SK-N-SH (cell line): ENCODE results near the gene TRIOBP.
"Not testable (repeated sequence)": the region's sequence is repeated elsewhere in the genome, so short reads cannot be mapped to it uniquely, and the experiment has no call there.

Experiments used
- FOXM1 ChIP-seq: IDR thresholded peaks from 2 replicates; pipeline ENCODE4 v1.4.0; 2012; ENCODE audit warnings: low read depth, mild to moderate bottlenecking
- GABPA ChIP-seq: IDR thresholded peaks from 2 replicates; pipeline ENCODE4 v1.4.0; 2012; ENCODE audit warnings: low read depth, mild to moderate bottlenecking
- JUND ChIP-seq: IDR thresholded peaks from 2 replicates; pipeline ENCODE4 v1.4.0; 2012
- MXI1 ChIP-seq: IDR thresholded peaks from 2 replicates; pipeline ENCODE4 v1.6.1; 2012; ENCODE audit warnings: mild to moderate bottlenecking, low read depth, low read length, improper control_type of control experiment
- NRF1 ChIP-seq: IDR thresholded peaks from 2 replicates; pipeline ENCODE4 v1.6.1; 2012; ENCODE audit warnings: low read depth, mild to moderate bottlenecking, low read length
- RAD21 ChIP-seq: IDR thresholded peaks from 2 replicates; pipeline ENCODE4 v1.6.1; 2012; ENCODE audit warnings: mild to moderate bottlenecking, low read length
- TAF1 ChIP-seq: IDR thresholded peaks from 2 replicates; pipeline ENCODE4 v1.6.1; 2012; ENCODE audit warnings: low read depth, mild to moderate bottlenecking, low read length, moderate library complexity, borderline replicate concordance
- TEAD4 ChIP-seq: IDR thresholded peaks from 2 replicates; pipeline ENCODE4 v1.4.0; 2012; ENCODE audit warnings: mild to moderate bottlenecking, borderline replicate concordance; ENCODE audit not compliant: insufficient read depth
- TF ChIP-seq, protein P1 (sequence below): fragments of 200-600 bp; sonication (generic); IDR thresholded peaks from 2 replicates; pipeline ENCODE4 v1.6.1; 2017; ENCODE audit warnings: antibody characterized with exemption, mild to moderate bottlenecking, moderate library complexity
- TF ChIP-seq, protein P2 (sequence below): IDR thresholded peaks from 2 replicates; pipeline ENCODE4 v1.4.0; 2012; ENCODE audit warnings: low read depth
- TF ChIP-seq, protein P3 (sequence below): IDR thresholded peaks from 2 replicates; pipeline ENCODE4 v1.6.1; 2012; ENCODE audit warnings: mild to moderate bottlenecking, low read depth, low read length, moderate library complexity
- TF ChIP-seq, protein P4 (sequence below): fragments of 150-350 bp; IDR thresholded peaks from 2 replicates; pipeline ENCODE4 v1.6.1; 2017; ENCODE audit warnings: antibody characterized with exemption, low read length, low read depth, borderline replicate concordance

DNA sequence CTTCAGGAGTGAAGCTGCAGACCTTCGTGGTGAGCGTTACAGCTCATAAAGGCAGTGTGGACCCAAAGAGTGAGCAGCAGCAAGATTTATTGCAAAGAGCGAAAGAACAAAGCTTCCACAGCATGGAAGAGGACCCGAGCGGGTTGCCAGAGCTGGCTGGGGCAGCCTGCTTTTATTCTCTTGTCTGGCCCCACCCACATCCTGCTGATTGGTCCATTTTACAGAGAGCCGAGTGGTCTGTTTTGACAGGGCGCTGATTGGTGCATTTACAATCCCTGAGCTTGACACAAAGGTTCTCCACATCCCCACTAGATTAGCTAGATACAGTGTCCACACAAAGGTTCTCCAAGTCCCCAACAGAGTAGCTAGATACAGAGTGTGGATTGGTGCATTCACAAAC is 20.4 kb downstream of the TRIOBP start:
- TF ChIP-seq, protein P1, sequence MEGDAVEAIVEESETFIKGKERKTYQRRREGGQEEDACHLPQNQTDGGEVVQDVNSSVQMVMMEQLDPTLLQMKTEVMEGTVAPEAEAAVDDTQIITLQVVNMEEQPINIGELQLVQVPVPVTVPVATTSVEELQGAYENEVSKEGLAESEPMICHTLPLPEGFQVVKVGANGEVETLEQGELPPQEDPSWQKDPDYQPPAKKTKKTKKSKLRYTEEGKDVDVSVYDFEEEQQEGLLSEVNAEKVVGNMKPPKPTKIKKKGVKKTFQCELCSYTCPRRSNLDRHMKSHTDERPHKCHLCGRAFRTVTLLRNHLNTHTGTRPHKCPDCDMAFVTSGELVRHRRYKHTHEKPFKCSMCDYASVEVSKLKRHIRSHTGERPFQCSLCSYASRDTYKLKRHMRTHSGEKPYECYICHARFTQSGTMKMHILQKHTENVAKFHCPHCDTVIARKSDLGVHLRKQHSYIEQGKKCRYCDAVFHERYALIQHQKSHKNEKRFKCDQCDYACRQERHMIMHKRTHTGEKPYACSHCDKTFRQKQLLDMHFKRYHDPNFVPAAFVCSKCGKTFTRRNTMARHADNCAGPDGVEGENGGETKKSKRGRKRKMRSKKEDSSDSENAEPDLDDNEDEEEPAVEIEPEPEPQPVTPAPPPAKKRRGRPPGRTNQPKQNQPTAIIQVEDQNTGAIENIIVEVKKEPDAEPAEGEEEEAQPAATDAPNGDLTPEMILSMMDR = not testable (repeated sequence)
- TF ChIP-seq TAF1, RAD21, FOXM1, JUND, MXI1, NRF1, TEAD4, GABPA: not testable (repeated sequence)
- TF ChIP-seq, protein P2, sequence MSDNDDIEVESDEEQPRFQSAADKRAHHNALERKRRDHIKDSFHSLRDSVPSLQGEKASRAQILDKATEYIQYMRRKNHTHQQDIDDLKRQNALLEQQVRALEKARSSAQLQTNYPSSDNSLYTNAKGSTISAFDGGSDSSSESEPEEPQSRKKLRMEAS = not testable (repeated sequence)
- TF ChIP-seq, protein P3, sequence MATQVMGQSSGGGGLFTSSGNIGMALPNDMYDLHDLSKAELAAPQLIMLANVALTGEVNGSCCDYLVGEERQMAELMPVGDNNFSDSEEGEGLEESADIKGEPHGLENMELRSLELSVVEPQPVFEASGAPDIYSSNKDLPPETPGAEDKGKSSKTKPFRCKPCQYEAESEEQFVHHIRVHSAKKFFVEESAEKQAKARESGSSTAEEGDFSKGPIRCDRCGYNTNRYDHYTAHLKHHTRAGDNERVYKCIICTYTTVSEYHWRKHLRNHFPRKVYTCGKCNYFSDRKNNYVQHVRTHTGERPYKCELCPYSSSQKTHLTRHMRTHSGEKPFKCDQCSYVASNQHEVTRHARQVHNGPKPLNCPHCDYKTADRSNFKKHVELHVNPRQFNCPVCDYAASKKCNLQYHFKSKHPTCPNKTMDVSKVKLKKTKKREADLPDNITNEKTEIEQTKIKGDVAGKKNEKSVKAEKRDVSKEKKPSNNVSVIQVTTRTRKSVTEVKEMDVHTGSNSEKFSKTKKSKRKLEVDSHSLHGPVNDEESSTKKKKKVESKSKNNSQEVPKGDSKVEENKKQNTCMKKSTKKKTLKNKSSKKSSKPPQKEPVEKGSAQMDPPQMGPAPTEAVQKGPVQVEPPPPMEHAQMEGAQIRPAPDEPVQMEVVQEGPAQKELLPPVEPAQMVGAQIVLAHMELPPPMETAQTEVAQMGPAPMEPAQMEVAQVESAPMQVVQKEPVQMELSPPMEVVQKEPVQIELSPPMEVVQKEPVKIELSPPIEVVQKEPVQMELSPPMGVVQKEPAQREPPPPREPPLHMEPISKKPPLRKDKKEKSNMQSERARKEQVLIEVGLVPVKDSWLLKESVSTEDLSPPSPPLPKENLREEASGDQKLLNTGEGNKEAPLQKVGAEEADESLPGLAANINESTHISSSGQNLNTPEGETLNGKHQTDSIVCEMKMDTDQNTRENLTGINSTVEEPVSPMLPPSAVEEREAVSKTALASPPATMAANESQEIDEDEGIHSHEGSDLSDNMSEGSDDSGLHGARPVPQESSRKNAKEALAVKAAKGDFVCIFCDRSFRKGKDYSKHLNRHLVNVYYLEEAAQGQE = not testable (repeated sequence)
- TF ChIP-seq, protein P4, sequence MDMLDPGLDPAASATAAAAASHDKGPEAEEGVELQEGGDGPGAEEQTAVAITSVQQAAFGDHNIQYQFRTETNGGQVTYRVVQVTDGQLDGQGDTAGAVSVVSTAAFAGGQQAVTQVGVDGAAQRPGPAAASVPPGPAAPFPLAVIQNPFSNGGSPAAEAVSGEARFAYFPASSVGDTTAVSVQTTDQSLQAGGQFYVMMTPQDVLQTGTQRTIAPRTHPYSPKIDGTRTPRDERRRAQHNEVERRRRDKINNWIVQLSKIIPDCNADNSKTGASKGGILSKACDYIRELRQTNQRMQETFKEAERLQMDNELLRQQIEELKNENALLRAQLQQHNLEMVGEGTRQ = not testable (repeated sequence)
